Neural crest cell (in vitro differentiated cells): ENCODE results near the gene CHEK2. TPM values are rescaled to one million over a fixed set of nuclear protein-coding genes. Genes with fewer than 3 reads are reported as not detected.
"Not testable (repeated sequence)": the region's sequence is repeated elsewhere in the genome, so short reads cannot be mapped to it uniquely, and the experiment has no call there.

Experiments
- DNase-seq: peaks from one replicate; pipeline ENCODE4 v3.0.0; 2021; ENCODE audit warnings: low read depth, mixed read lengths, low spot score
- H3K27ac Mint-ChIP-seq: one replicate; pipeline ENCODE4 v1.8.0; 2021; ENCODE audit warnings: mild to moderate bottlenecking, mixed read lengths; ENCODE audit not compliant: unreplicated experiment
- H3K27me3 Mint-ChIP-seq: 2 replicates; pipeline ENCODE4 v1.8.0; 2021; ENCODE audit warnings: low read depth, mild to moderate bottlenecking, mixed read lengths
- H3K36me3 Mint-ChIP-seq: 2 replicates; pipeline ENCODE4 v1.8.0; 2021; ENCODE audit warnings: low read depth, mild to moderate bottlenecking, mixed read lengths
- H3K4me1 Mint-ChIP-seq: 2 replicates; pipeline ENCODE4 v1.8.0; 2021; ENCODE audit warnings: mixed read lengths
- H3K4me3 Mint-ChIP-seq: one replicate; pipeline ENCODE4 v1.8.0; 2021; ENCODE audit warnings: mild to moderate bottlenecking, mixed read lengths
- H3K9me3 Mint-ChIP-seq: 2 replicates; pipeline ENCODE4 v1.8.0; 2021; ENCODE audit warnings: mixed read lengths
- total RNA-seq: library from RNA; stranded (reverse); gene quantifications from 2 replicates; pipeline ENCODE4 v1.2.1, GENCODE V29; 2021
- TF ChIP-seq, protein P1 (sequence below): fragments of 200-600 bp; sonication (generic); conservative IDR thresholded peaks from 2 replicates; pipeline ENCODE4 v1.5.0; 2021; ENCODE audit warnings: antibody characterized with exemption, mild to moderate bottlenecking

Gene CHEK2
- total RNA-seq, 1 donor from 2014 or later: 44.2 TPM

GRCh38 chr22:28769394-28770085 is 27.9 kb upstream of the CHEK2 start:
- TF ChIP-seq, protein P1, sequence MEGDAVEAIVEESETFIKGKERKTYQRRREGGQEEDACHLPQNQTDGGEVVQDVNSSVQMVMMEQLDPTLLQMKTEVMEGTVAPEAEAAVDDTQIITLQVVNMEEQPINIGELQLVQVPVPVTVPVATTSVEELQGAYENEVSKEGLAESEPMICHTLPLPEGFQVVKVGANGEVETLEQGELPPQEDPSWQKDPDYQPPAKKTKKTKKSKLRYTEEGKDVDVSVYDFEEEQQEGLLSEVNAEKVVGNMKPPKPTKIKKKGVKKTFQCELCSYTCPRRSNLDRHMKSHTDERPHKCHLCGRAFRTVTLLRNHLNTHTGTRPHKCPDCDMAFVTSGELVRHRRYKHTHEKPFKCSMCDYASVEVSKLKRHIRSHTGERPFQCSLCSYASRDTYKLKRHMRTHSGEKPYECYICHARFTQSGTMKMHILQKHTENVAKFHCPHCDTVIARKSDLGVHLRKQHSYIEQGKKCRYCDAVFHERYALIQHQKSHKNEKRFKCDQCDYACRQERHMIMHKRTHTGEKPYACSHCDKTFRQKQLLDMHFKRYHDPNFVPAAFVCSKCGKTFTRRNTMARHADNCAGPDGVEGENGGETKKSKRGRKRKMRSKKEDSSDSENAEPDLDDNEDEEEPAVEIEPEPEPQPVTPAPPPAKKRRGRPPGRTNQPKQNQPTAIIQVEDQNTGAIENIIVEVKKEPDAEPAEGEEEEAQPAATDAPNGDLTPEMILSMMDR: no peak
- peaks cover 2% of the 10 kb centered on the region for H3K9me3 Mint-ChIP-seq
- peak overlapping the region; percentile 41 for H3K4me3 Mint-ChIP-seq
- H3K27ac Mint-ChIP-seq: no peak overlapping the region
- peaks cover 12% of the 10 kb centered on the region for H3K4me1 Mint-ChIP-seq
- peaks cover 5% of the 10 kb centered on the region for H3K36me3 Mint-ChIP-seq
- no peaks in the 10 kb centered on the region for H3K27me3 Mint-ChIP-seq
- DNase-seq: no peak

DNA sequence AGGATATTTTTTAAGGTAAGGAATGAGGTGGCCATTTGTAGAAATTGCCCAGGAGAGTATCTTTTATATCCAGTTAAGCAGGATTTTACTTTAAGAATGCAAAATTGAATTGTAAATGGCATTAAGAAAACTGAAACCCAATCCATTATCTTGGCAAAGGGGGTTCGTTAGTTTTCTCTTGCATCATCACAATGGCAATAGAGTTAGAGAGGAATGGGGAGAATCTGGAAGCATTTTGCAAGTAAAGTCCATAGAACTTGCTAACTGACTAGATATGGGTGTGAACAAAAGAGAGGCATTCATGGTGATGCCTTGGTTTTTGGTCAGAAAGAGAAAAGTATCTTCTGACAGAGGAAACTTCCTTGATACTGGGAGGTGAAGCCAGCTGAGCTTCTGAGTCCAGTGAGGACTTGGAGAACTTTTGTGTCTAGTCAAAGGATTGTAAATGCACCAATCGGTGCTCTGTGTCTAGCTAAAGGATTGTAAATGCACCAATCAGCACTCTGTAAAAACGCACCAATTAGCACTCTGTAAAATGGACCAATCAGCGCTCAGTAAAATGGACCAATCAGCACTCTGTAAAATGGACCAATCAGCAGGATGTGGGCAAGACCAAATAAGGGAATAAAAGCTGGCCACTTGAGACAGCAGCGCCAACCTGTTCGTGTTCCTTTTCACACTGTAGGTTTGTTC is 27.2 kb upstream of the CHEK2 start:
- TF ChIP-seq, protein P1: no peak
- no peak for DNase-seq
- Mint-ChIP-seq H3K9me3 (peaks cover 2% of the 10 kb centered on the region), H3K27ac (no peak overlapping the region), H3K27me3 (no peaks in the 10 kb centered on the region), H3K4me3 (no peak overlapping the region), H3K36me3 (peaks cover 4% of the 10 kb centered on the region), H3K4me1 (peaks cover 10% of the 10 kb centered on the region)

DNA sequence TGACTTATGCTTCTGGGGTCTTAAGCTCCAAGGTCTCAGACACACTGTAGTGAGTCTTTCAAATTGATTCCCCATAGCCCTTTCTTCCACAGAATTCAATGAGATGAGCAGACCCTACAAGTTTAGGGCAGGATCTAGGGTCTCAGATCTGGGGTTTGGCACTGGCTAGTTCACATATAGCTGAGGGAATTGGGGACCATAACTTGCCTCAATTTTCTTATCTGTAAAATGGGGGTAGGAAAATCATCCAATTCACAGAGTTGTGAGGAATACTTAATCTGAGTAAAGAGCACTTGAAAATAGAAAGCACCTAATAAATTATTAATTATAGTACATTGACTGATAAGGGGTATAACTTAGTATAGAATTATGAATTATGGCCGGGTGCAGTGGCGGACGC is 25.0 kb upstream of the CHEK2 start:
- DNase-seq: no peak
- TF ChIP-seq, protein P1: no peak
- Mint-ChIP-seq H3K4me1 (no peaks in the 10 kb centered on the region), H3K36me3 (no peaks in the 10 kb centered on the region), H3K9me3 (no peaks in the 10 kb centered on the region), H3K27me3 (peaks cover under 1% of the 10 kb centered on the region), H3K27ac (no peak overlapping the region), H3K4me3 (no peak overlapping the region)

DNA sequence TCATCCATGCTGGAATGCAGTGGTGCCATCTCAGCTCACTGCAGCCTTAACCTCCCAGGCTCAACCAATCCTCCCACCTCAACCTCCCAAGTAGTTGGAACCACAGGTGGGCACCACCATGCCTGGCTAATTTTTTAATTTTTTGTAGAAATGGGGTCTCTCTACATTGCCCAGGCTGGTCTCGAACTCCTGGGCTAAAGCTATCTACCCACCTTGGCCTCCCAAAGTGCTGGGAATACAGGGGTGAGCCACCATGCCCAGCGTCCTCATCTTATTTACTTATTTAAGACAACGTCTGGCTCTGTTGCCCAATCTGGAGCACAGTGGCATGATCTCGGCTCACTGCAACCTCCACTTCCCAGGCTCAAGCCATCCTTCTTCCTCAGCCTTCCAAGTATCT is 20.4 kb upstream of the CHEK2 start:
- DNase-seq, H3K4me3 Mint-ChIP-seq, H3K36me3 Mint-ChIP-seq, H3K27ac Mint-ChIP-seq, H3K9me3 Mint-ChIP-seq, H3K27me3 Mint-ChIP-seq: not testable (repeated sequence)
- H3K4me1 Mint-ChIP-seq: peaks cover 11% of the 10 kb centered on the region

DNA sequence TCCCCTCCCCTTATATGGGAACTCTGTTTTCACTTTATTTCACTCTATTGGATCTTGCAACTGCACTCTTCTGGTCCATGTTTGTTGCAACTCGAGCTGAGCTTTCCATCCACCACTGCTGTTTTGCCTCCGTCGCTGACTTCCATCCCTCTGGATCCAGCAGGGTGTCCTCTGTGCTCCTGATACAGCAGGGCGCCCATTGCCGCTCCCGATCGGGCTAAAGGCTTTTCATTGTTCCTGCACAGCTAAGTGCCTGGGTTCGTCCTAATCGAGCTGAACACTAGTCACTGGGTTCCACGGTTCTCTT is 19.8 kb upstream of the CHEK2 start:
- Mint-ChIP-seq H3K4me1 (peaks cover 11% of the 10 kb centered on the region), H3K27me3 (peaks cover 9% of the 10 kb centered on the region), H3K9me3 (no peaks in the 10 kb centered on the region), H3K4me3 (no peak overlapping the region), H3K27ac (no peak overlapping the region), H3K36me3 (peaks cover 4% of the 10 kb centered on the region)
- DNase-seq: no peak
- TF ChIP-seq, protein P1: no peak

- DNase-seq: no peak
- peaks cover 11% of the 10 kb centered on the region for H3K4me1 Mint-ChIP-seq
- no peak overlapping the region for H3K27ac Mint-ChIP-seq
- TF ChIP-seq, protein P1: no peak
- peaks cover 4% of the 10 kb centered on the region for H3K36me3 Mint-ChIP-seq
- no peaks in the 10 kb centered on the region for H3K9me3 Mint-ChIP-seq
- no peak overlapping the region for H3K4me3 Mint-ChIP-seq
- peaks cover 9% of the 10 kb centered on the region for H3K27me3 Mint-ChIP-seq
Measured at GRCh38 chr22:28759861-28760560, 18.4 kb upstream of the CHEK2 start.

- not testable (repeated sequence) for DNase-seq, H3K4me3 Mint-ChIP-seq, H3K4me1 Mint-ChIP-seq, H3K36me3 Mint-ChIP-seq, H3K9me3 Mint-ChIP-seq, H3K27me3 Mint-ChIP-seq, H3K27ac Mint-ChIP-seq
Measured at GRCh38 chr22:28754512-28754911, 12.9 kb upstream of the CHEK2 start.
